ENCODE data around the gene TBPL1. TPM values are rescaled to one million over a fixed set of nuclear protein-coding genes. Genes with fewer than 3 reads are reported as not detected.

TBPL1 gene
- total and polyA plus RNA-seq, 2 of the 13 experiments (the other 11 are each of a cell fraction or from before 2014, with no cell fraction given), result 25.3 to 39.3 TPM

DNA sequence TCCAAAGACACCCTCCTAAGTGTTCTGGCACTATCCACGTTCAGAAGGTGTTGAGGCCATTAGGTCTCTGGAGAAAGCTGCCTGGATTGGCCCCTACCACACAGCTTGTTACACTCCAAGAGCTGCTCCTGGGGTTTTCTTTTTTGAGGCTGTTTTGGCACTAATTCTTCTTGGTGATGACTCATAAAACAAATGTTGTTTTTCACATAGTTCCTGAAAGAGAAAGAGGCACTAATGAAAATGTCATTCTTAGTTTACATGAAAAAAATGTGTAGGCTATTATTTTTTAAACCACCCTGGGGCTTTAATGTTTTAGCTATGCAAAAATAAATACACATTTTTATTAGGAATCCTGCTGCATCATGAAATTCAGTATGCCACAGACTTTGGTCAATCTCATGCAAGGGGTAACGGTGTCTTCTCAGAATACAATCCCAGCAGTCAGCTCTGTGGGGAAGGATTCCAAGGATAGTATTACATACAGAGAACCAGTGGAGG is 38.1 kb downstream of the TBPL1 start:
- Histone ChIP-seq H3K79me2 (ENCODE audit: insufficient read depth, low read length) (no peaks in the 10 kb centered on the region), H3K4me2 (ENCODE audit: low read depth, low read length) (no peak overlapping the region), H2AFZ (ENCODE audit: low read length) (no peak overlapping the region), H3K9me3 (ENCODE audit: low read length) (no peaks in the 10 kb centered on the region), H3K4me3 (replicated peaks in 1 of 3; ENCODE audit: insufficient read depth in 1 of 3, low read depth in 2 of 3, low read length in 3 of 3) (no peak overlapping the region), H4K20me1 (ENCODE audit: insufficient read depth, low read length) (no peaks in the 10 kb centered on the region), H3K36me3 (replicated peaks in 1 of 2; ENCODE audit: control insufficient read depth in 1 of 2, insufficient read depth in 2 of 2, low read length in 2 of 2) (peaks cover 0 to 4% of the 10 kb centered on the region in 2 experiments; a peak in 4 of 5 replicates), H3K4me1 (ENCODE audit: insufficient read depth, low read length) (peaks cover 6% of the 10 kb centered on the region; the same call in 1 of the 2 replicates), H3K27ac (ENCODE audit: extremely low read length, insufficient read depth, low read length) (no peak overlapping the region), H3K27me3 (ENCODE audit: control insufficient read depth in 1 of 2, insufficient read depth in 2 of 2, low read length in 2 of 2) (no peaks in the 10 kb centered on the region), H3K9ac (ENCODE audit: insufficient read depth, low read depth, low read length) (no peak overlapping the region)
- ATAC-seq (peak; percentile 27; the same call in 2 of the 3 replicates), DNase-seq (ENCODE audit: low spot score) (peak; percentile 21), FAIRE-seq (no peak)
- BruUV-seq (replicated peaks), result no TSS peak
- intact Hi-C loops (cut with micrococcal nuclease; ENCODE audit: unreplicated experiment) (no loop called here), in situ Hi-C loops (cut with HindIII; ENCODE audit: extremely low pct_ligation_motif_present, low pct_unique_long_range_greater_than_20kb) (no loop called here)
- POLR2A ChIA-PET, result no interaction called here
- TF ChIP-seq ZFP1 (CRISPR knock-in tag; IDR thresholded peaks at IDR 0.05) (no peak), FOSL2 (CRISPR knock-in tag; IDR thresholded peaks at IDR 0.05) (peak; percentile 38; the same call in 1 of the 2 replicates), GTF3A (CRISPR knock-in tag; conservative IDR thresholded peaks at IDR 0.05) (no peak), ZNF12 (CRISPR knock-in tag; IDR thresholded peaks at IDR 0.05) (peak; percentile 98)
- CTCF ChIA-PET (ENCODE audit: low intra/inter-chr PET ratio, low total read pairs), result no interaction called here
- WGBS (ENCODE audit: low lambda C conversion rate), result 79% methylated on average over 2 of the region's 2 CpGs

DNA sequence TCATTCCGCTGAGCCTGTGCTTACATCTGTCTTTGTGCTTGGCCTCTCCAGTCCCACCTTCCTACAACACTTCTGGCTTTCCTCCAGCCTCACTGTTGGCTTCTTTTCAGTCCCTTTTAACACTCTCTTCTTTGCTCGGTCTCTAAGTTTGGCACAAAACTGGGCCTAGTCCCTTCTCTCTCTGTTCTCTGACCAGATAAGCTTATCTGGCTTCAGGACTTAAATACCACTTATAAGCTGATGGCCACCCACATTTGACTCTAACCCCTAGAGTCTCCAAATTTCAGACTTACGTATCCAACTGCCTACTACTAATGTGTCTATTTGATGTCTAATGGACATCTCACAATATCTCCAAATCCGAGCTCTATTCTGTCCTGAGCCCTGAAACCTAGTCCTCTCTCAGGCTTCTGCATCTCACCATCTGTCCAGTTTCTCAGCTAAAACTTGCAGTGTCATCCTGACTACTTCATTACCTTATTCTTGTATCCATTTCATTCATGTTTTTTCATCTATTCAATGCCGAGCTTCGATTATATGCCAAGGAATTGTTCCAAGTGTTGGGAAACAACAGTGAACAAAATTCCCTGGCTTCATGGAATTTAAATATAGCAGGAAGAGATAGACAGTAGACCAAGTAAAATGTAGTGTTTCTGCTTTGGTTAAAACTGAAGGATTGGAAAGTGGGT is 40.1 kb downstream of the TBPL1 start:
- no peaks in the 10 kb centered on the region for H3K27me3 ChIP-seq (ENCODE audit: control insufficient read depth in 1 of 2, insufficient read depth in 2 of 2, low read length in 2 of 2)
- peaks cover 6% of the 10 kb centered on the region; the same call in 1 of the 2 replicates for H3K4me1 ChIP-seq (ENCODE audit: insufficient read depth, low read length)
- CTCF ChIA-PET (ENCODE audit: low intra/inter-chr PET ratio, low total read pairs), result no interaction called here
- H3K79me2 ChIP-seq (ENCODE audit: insufficient read depth, low read length), result no peaks in the 10 kb centered on the region
- 80% methylated on average over 6 of the region's 6 CpGs for WGBS (ENCODE audit: low lambda C conversion rate)
- intact Hi-C loops (cut with micrococcal nuclease; ENCODE audit: unreplicated experiment) (no loop called here), in situ Hi-C loops (cut with HindIII; ENCODE audit: extremely low pct_ligation_motif_present, low pct_unique_long_range_greater_than_20kb) (no loop called here)
- no peaks in the 10 kb centered on the region for H4K20me1 ChIP-seq (ENCODE audit: insufficient read depth, low read length)
- no peak overlapping the region for H2AFZ ChIP-seq (ENCODE audit: low read length)
- ATAC-seq (no peak), DNase-seq (ENCODE audit: low spot score) (no peak), FAIRE-seq (no peak)
- no peak overlapping the region for H3K27ac ChIP-seq (ENCODE audit: extremely low read length, insufficient read depth, low read length)
- H3K4me2 ChIP-seq (ENCODE audit: low read depth, low read length), result no peak overlapping the region
- no TSS peak for BruUV-seq (replicated peaks)
- H3K36me3 ChIP-seq (replicated peaks in 1 of 2; ENCODE audit: control insufficient read depth in 1 of 2, insufficient read depth in 2 of 2, low read length in 2 of 2), result no peaks in the 10 kb centered on the region
- no peak overlapping the region for H3K4me3 ChIP-seq (replicated peaks in 1 of 3; ENCODE audit: insufficient read depth in 1 of 3, low read depth in 2 of 3, low read length in 3 of 3)
- no peaks in the 10 kb centered on the region for H3K9me3 ChIP-seq (ENCODE audit: low read length)
- TF ChIP-seq U2AF1 (optimal IDR thresholded peaks at IDR 0.05; ENCODE audit: low read depth, low read length) (no peak), NFE2L2 (IDR thresholded peaks at IDR 0.05; ENCODE audit: low read length) (0 out of 2 replicates have a peak, but pooled peaks have one; percentile 11)
- no peak overlapping the region for H3K9ac ChIP-seq (ENCODE audit: insufficient read depth, low read depth, low read length)
- POLR2A ChIA-PET, result no interaction called here
